Vagina (tissue), 2 donors: ENCODE measurements around the gene FAM8A1. TPM values are rescaled to one million over a fixed set of nuclear protein-coding genes. Genes with fewer than 3 reads are reported as not detected.

Experiments used
- DNase-seq, 2 donors: peaks; one replicate each; pipeline ENCODE4 v3.0.0-alpha.2; 2017; ENCODE audit errors: extremely low spot score in 2 of 2
- H3K27ac ChIP-seq: fragments of 200-600 bp; sonication (generic); one replicate; pipeline ENCODE4 v1.5.1; 2019
- H3K27me3 ChIP-seq: fragments of 200-600 bp; sonication (generic); one replicate; pipeline ENCODE4 v1.5.1; 2019
- H3K36me3 ChIP-seq, 2 donors: fragments of 200-600 bp; sonication (generic); one replicate each; pipeline ENCODE4 v1.5.1; 2017 to 2019
- H3K4me1 ChIP-seq: fragments of 200-600 bp; sonication (generic); one replicate; pipeline ENCODE4 v1.5.1; 2019
- H3K4me3 ChIP-seq, 2 donors: fragments of 200-600 bp; sonication (generic); 1 replicate in 1 of 2; 2 replicates in 1 of 2; pipeline ENCODE4 v1.5.1; 2016 to 2019
- H3K9me3 ChIP-seq: fragments of 200-600 bp; sonication (generic); one replicate; pipeline ENCODE4 v1.5.1; 2019
- CTCF ChIP-seq, 3 experiments: fragments of 450-650 bp in 2 of 3; fragments of 200-600 bp in 1 of 3; sonication (generic) in 1 of 3; IDR thresholded peaks; one replicate each; pipeline ENCODE4 v1.5.1; 2017 to 2019; ENCODE audit warnings: antibody characterized with exemption in 3 of 3, mild to moderate bottlenecking in 2 of 3, moderate library complexity in 2 of 3
- POLR2A ChIP-seq, 2 donors: fragments of 450-650 bp; IDR thresholded peaks; one replicate each; pipeline ENCODE4 v1.6.1; 2017; ENCODE audit warnings: antibody characterized with exemption in 2 of 2, mild to moderate bottlenecking in 2 of 2, moderate library complexity in 2 of 2
- POLR2AphosphoS5 ChIP-seq, 2 donors: sonication (generic); formaldehyde crosslinking; IDR thresholded peaks; one replicate each; pipeline ENCODE4 v1.9.0; 2017; ENCODE audit warnings: antibody characterized with exemption in 2 of 2, mild to moderate bottlenecking in 2 of 2, low read depth in 1 of 2; ENCODE audit not compliant: insufficient read depth in 1 of 2
- intact Hi-C: fragments of 100-400 bp; cut with DNase I; formaldehyde crosslinking; loops from one replicate; pipeline ENCODE4 v1.15.1; 2023
- total RNA-seq: library from RNA; depleted of rRNA; stranded (reverse); fragments of >200 nt; gene quantifications from one replicate; pipeline ENCODE4 v1.2.3, GENCODE V29; 2016

The FAM8A1 gene
- total RNA-seq, 1 donor from 2014 or later, result 28.7 TPM

DNA sequence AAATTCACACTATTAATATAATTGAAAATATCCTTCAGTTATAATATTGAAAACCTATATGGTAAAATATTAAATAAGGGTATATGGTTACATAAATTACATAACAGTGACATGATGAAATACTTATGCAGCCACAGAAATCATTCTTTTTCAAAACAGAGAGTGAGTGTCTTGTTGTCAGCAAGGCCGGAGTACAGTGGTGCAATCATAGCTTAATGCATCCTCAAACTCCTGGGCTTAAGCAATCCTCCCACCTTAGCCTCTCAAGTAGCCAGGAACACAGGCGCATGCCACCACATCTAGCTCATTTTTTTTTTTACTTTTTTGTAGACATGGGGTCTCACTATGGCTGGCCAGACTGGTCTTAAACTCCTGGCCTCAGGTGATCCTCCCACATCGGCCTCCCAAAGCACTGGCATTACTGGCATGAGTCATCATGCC is 40.4 kb downstream of the FAM8A1 start:
- no peaks in the 10 kb centered on the region for H3K4me1 ChIP-seq
- no peaks in the 10 kb centered on the region for H3K9me3 ChIP-seq
- TF ChIP-seq CTCF (IDR thresholded peaks at IDR 0.05) (no peak), POLR2AphosphoS5 (IDR thresholded peaks at IDR 0.05; ENCODE audit: insufficient read depth in 1 of 2, low read depth in 1 of 2) (no peak)
- DNase-seq, result no peak
- no peak overlapping the region for H3K4me3 ChIP-seq
- intact Hi-C loops, result no loop called here
- no peak overlapping the region for H3K27ac ChIP-seq
- H3K27me3 ChIP-seq, result no peaks in the 10 kb centered on the region
- peaks cover 0 to 68% of the 10 kb centered on the region in 2 donors for H3K36me3 ChIP-seq

GRCh38 chr6:17648745-17649144 is 48.6 kb downstream of the FAM8A1 start:
- H3K9me3 ChIP-seq, result no peaks in the 10 kb centered on the region
- H3K27me3 ChIP-seq, result no peaks in the 10 kb centered on the region
- no peak overlapping the region for H3K27ac ChIP-seq
- H3K4me1 ChIP-seq, result peaks cover 18% of the 10 kb centered on the region
- TF ChIP-seq POLR2AphosphoS5 (IDR thresholded peaks at IDR 0.05; ENCODE audit: insufficient read depth in 1 of 2, low read depth in 1 of 2) (no peak), CTCF (IDR thresholded peaks at IDR 0.05) (no peak), POLR2A (IDR thresholded peaks at IDR 0.05) (no peak)
- peaks cover 0 to 67% of the 10 kb centered on the region in 2 donors for H3K36me3 ChIP-seq
- no peak for DNase-seq
- no peak overlapping the region for H3K4me3 ChIP-seq
- intact Hi-C loops, result no loop called here

- Histone ChIP-seq H3K9me3 (no peaks in the 10 kb centered on the region), H3K4me3 (no peak overlapping the region), H3K27ac (no peak overlapping the region), H3K36me3 (peaks cover 0 to 49% of the 10 kb centered on the region in 2 donors), H3K27me3 (no peaks in the 10 kb centered on the region), H3K4me1 (peaks cover 18% of the 10 kb centered on the region)
- intact Hi-C loops, result no loop called here
- TF ChIP-seq CTCF (IDR thresholded peaks at IDR 0.05) (no peak), POLR2A (IDR thresholded peaks at IDR 0.05) (no peak), POLR2AphosphoS5 (IDR thresholded peaks at IDR 0.05; ENCODE audit: insufficient read depth in 1 of 2, low read depth in 1 of 2) (no peak)
- DNase-seq, result no peak
Observed at GRCh38 chr6:17650656-17651309, 50.7 kb downstream of the FAM8A1 start.

- no peak for DNase-seq
- no peaks in the 10 kb centered on the region for H3K27me3 ChIP-seq
- TF ChIP-seq CTCF (IDR thresholded peaks at IDR 0.05) (no peak), POLR2A (IDR thresholded peaks at IDR 0.05) (no peak), POLR2AphosphoS5 (IDR thresholded peaks at IDR 0.05; ENCODE audit: insufficient read depth in 1 of 2, low read depth in 1 of 2) (no peak)
- peaks cover 18% of the 10 kb centered on the region for H3K4me1 ChIP-seq
- no peak overlapping the region for H3K27ac ChIP-seq
- intact Hi-C loops, result no loop called here
- H3K4me3 ChIP-seq, result no peak overlapping the region
- peaks cover 0 to 23% of the 10 kb centered on the region in 2 donors for H3K36me3 ChIP-seq
- no peaks in the 10 kb centered on the region for H3K9me3 ChIP-seq
Observed at GRCh38 chr6:17653198-17653882, 53.2 kb downstream of the FAM8A1 start.

- intact Hi-C loops, result no loop called here
- DNase-seq, result no peak
- H3K4me3 ChIP-seq, result no peak overlapping the region
- H3K4me1 ChIP-seq, result peaks cover 1% of the 10 kb centered on the region
- H3K9me3 ChIP-seq, result no peaks in the 10 kb centered on the region
- H3K27ac ChIP-seq, result no peak overlapping the region
- no peaks in the 10 kb centered on the region for H3K27me3 ChIP-seq
- peaks cover 0 to 24% of the 10 kb centered on the region in 2 donors for H3K36me3 ChIP-seq
- TF ChIP-seq CTCF (IDR thresholded peaks at IDR 0.05) (no peak), POLR2A (IDR thresholded peaks at IDR 0.05) (no peak), POLR2AphosphoS5 (IDR thresholded peaks at IDR 0.05; ENCODE audit: insufficient read depth in 1 of 2, low read depth in 1 of 2) (no peak)
Observed at GRCh38 chr6:17656092-17656491, 56.0 kb downstream of the FAM8A1 start.
